Lower leg skin (tissue), 4 donors: ENCODE measurements around the gene PRTFDC1. TPM values are rescaled to one million over a fixed set of nuclear protein-coding genes. Genes with fewer than 3 reads are reported as not detected.

Experiments
- DNase-seq, 2 donors: peaks; one replicate each; pipeline ENCODE4 v3.0.0-alpha.2; 2019; ENCODE audit warnings: low spot score in 2 of 2
- H3K4me3 ChIP-seq: fragments of 200-600 bp; sonication (generic); 2 replicates; pipeline ENCODE4 v1.5.1; 2017; ENCODE audit warnings: mild to moderate bottlenecking, low read depth; ENCODE audit not compliant: poor library complexity, severe bottlenecking
- POLR2A ChIP-seq, 2 donors: fragments of 450-650 bp; IDR thresholded peaks; one replicate each; pipeline ENCODE4 v1.6.1; 2016 to 2017; ENCODE audit warnings: antibody characterized with exemption in 2 of 2, mild to moderate bottlenecking in 1 of 2, moderate library complexity in 1 of 2
- WGBS, 2 donors: methylation state at CpG; one replicate each; pipeline ENCODE4 v1.1.5; 2018; 5-methylcytosine and 5-hydroxymethylcytosine counted together
- intact Hi-C: fragments of 100-400 bp; cut with DNase I; formaldehyde crosslinking; loops from one replicate; pipeline ENCODE4 v1.15.0; 2023; ENCODE audit warnings: low total_unique reads
- total RNA-seq, 4 donors: library from RNA; depleted of rRNA; stranded (reverse); fragments of >200 nt; gene quantifications; one replicate each; pipeline ENCODE4 v1.1.0, GENCODE V29; 2016
- TF ChIP-seq, protein P1 (sequence below), 3 donors: fragments of 450-650 bp; IDR thresholded peaks; one replicate each; pipeline ENCODE4 v1.5.1; 2016; ENCODE audit warnings: antibody characterized with exemption in 3 of 3, mild to moderate bottlenecking in 3 of 3, moderate library complexity in 2 of 3

PRTFDC1 gene, protein sequence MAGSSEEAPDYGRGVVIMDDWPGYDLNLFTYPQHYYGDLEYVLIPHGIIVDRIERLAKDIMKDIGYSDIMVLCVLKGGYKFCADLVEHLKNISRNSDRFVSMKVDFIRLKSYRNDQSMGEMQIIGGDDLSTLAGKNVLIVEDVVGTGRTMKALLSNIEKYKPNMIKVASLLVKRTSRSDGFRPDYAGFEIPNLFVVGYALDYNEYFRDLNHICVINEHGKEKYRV
- total RNA-seq, result 1 to 10 TPM in 1 of 4 donors, under 1 TPM in 1, not detected in 2; 0.45 to 1.3 TPM

DNA sequence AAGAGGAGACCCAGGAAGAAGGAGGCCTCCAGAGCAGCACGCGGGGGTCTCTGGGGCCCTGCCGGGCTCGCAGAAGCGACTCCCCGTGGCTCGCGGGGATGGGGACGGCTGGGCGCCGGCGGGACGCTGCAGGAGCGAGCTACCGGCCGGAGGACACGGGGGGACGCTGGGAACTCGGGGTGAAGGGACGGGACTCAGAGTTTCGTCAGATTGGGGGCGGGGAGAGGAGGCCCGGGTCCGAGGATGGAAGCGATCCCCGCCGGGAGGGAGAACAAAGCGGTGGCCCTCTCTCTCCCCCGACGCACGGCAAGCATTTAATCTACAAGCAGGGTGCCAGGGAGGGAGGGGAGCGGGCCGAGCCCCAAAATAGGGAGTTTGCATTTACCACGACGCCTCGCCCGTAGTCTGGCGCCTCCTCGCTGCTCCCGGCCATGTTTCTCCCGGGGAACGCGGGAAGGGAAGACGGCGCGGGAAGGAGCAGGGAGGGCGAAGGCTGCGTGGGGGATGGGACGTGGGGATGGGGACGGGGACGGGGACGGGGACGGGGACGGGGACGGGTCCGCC is at the start of gene PRTFDC1:
Gene PRTFDC1, minus strand, starts transcription at position 464 of the 564 bp plus-strand sequence. Its CDS starts 31 bp downstream, at position 433.
- H3K4me3 ChIP-seq, result peak within 1 kb of the TSS; percentile 21
- intact Hi-C loops, result no loop called here
- TF ChIP-seq POLR2A (IDR thresholded peaks at IDR 0.05), result no peak
- TF ChIP-seq, protein P1, sequence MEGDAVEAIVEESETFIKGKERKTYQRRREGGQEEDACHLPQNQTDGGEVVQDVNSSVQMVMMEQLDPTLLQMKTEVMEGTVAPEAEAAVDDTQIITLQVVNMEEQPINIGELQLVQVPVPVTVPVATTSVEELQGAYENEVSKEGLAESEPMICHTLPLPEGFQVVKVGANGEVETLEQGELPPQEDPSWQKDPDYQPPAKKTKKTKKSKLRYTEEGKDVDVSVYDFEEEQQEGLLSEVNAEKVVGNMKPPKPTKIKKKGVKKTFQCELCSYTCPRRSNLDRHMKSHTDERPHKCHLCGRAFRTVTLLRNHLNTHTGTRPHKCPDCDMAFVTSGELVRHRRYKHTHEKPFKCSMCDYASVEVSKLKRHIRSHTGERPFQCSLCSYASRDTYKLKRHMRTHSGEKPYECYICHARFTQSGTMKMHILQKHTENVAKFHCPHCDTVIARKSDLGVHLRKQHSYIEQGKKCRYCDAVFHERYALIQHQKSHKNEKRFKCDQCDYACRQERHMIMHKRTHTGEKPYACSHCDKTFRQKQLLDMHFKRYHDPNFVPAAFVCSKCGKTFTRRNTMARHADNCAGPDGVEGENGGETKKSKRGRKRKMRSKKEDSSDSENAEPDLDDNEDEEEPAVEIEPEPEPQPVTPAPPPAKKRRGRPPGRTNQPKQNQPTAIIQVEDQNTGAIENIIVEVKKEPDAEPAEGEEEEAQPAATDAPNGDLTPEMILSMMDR (IDR thresholded peaks at IDR 0.05), result no peak
- DNase-seq, result peak; percentile 26 to 87
- WGBS, 2 donors, result 2 to 4% methylated on average over 46 to 50 of the region's 56 CpGs

- 87 to 89% methylated on average over 3 of the region's 3 CpGs for WGBS, 2 donors
- intact Hi-C loops, result no loop called here
- H3K4me3 ChIP-seq, result no peak overlapping the region
- TF ChIP-seq, protein P1 (IDR thresholded peaks at IDR 0.05), result no peak
- no peak for TF ChIP-seq POLR2A (IDR thresholded peaks at IDR 0.05)
- no peak for DNase-seq
Observed at GRCh38 chr10:24998044-24998443, 45.6 kb upstream of the PRTFDC1 start.

- no peak overlapping the region for H3K4me3 ChIP-seq
- intact Hi-C loops, result no loop called here
- no peak for DNase-seq
- TF ChIP-seq, protein P1 (IDR thresholded peaks at IDR 0.05), result no peak
- no peak for TF ChIP-seq POLR2A (IDR thresholded peaks at IDR 0.05)
Observed at GRCh38 chr10:24995072-24995471, 42.7 kb upstream of the PRTFDC1 start.

- no peak for DNase-seq
- 94 to 95% methylated on average over 1 of the region's 1 CpG for WGBS, 2 donors
Observed at GRCh38 chr10:24993237-24993958, 41.0 kb upstream of the PRTFDC1 start.

DNA sequence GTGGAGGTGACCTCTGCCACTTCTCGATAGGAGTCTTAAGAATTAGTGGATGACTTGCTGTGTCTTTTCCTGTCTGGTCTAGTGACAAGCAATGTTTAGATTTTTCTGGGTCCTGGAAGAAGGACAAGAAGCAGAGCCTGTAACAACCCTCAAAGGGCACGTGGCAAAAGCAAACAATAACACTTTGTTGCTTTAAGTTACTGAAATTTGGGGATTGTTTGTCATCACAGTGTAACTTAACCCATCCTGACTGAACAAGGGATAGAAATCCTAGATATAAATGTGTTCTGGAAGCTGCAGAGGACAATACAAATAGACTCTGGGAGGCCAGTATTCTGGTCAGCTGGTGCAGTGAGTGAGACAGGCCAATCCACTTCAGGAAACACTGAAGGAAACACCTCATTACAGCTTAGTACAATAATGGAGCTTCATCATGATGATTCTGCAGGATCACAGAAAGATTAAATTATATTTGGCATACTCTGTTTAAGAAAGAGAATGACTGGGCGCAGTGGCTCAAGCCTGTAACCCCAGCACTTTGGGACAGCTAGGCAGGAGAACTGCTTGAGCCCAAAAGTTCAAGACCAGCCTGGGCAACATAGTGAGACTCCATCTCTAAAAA is 40.2 kb upstream of the PRTFDC1 start:
- 86 to 91% methylated on average over 3 of the region's 3 CpGs for WGBS, 2 donors

More at GRCh38 chr10:24993237-24993958, 41.0 kb upstream of the PRTFDC1 start:
- no peak overlapping the region for H3K4me3 ChIP-seq
- TF ChIP-seq, protein P1 (IDR thresholded peaks at IDR 0.05), result no peak
- TF ChIP-seq POLR2A (IDR thresholded peaks at IDR 0.05), result no peak
- intact Hi-C loops, result no loop called here

More for the DNA sequence above, 40.2 kb upstream of the PRTFDC1 start:
- intact Hi-C loops, result no loop called here
- no peak for TF ChIP-seq POLR2A (IDR thresholded peaks at IDR 0.05)
- TF ChIP-seq, protein P1 (IDR thresholded peaks at IDR 0.05), result no peak
- DNase-seq, result no peak
- H3K4me3 ChIP-seq, result no peak overlapping the region
